HG03139 (cell line): ENCODE results near the gene ENO1.
A peak's percentile ranks its signal among the peaks of the same experiment; 100 is the strongest.
"Not testable (repeated sequence)": the region's sequence is repeated elsewhere in the genome, so short reads cannot be mapped to it uniquely, and the experiment has no call there.

Source experiments
- ATAC-seq: cut with Tn5 transposase; IDR thresholded peaks from one replicate; pipeline ENCODE4 v1.9.1; 2021; ENCODE audit not compliant: unreplicated experiment

Gene ENO1

GRCh38 chr1:8847990-8848389, 30.5 kb downstream of the ENO1 start:
- no peak for ATAC-seq

- ATAC-seq, result no peak
Observed at GRCh38 chr1:8846263-8846662, 32.2 kb downstream of the ENO1 start.

DNA sequence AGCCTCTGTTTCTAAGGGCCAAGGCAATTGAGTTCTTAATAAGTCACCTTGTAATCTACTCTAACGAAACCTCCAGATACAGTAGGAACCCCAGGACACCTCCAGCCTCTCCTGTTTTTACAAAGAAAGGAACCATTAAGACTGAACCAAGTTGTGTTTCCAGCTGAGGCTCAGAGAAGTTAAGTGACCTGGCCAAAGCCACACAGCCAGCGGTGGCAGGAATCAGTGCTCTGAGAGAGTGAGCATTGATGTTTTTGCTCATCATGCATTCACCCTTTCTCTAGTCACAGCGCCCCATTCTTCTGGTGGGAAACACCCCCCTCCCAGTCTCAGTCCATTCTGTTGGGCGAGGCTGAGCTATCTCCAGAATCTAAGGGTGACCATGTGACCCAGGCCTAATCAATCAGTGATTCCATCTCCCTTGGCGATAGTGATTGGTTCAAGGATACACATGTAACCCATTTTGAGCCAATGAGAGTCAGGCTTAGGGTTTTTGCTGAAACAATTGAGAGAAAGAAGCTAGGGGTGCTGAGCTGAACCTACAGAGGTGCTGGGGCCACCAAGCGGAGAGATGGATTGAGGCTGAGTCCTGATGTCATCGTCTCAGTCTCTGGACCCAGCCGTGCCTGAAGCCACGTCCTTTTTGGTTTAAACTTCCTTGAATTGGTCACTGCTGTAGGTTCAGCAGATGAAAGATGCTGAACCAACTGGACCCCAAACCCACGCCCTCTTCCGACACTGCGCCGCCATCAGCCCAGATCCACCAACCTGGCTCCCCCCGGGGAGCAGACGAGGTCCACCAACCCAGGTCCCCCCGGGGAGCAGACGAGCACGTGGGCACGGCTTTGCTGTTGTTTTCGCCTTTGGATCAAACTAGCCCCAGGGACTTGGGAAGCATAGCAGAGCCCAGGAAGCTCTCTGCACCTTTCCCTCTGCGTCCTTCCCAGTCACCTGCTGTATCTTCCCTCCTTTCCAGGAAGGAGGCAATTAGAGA, 33.1 kb downstream of the ENO1 start:
- ATAC-seq, result no peak

DNA sequence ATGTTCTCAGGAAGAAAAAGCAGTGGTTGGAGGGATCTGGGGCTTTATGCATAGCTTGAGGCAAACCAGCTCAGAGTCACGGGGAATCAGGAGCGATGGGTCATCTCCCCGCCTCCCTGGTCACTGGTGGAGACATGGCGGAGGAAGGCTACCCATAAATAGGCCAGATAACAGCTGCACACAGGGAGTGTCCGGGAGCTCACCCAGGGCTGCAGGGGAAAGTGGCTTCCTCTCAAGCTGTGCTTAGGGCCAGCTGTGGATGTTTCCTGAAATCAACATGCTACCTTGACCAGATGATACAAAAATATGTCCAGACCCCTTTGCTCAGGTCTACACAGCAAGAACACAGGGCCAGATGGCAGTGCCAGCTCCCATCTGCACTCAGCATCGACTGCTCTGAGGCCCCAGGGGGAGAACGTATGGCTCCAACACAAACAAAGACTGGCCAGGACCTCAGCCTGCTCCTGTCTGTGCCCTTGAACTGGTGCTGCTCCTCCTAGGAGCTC, 33.9 kb downstream of the ENO1 start:
- no peak for ATAC-seq

DNA sequence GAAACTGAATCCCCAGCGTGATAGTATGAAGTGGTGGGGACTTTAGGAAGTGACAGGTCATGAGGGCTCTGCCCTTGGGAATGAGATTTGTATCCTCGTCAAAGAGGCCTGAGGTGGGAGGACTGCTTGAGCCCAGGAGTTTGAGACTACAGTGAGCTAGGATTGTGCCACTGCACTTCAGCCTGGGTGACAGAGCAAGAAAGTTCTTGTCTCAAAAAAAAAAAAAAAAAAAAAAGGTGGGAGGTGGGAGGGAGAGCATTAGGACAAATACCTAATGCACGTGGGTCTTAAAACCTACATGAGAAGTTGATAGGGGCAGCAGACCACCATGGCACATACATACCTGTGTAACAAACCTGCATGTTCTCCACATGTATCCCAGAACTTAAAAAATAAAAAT, 37.1 kb downstream of the ENO1 start:
- ATAC-seq, result no peak

DNA sequence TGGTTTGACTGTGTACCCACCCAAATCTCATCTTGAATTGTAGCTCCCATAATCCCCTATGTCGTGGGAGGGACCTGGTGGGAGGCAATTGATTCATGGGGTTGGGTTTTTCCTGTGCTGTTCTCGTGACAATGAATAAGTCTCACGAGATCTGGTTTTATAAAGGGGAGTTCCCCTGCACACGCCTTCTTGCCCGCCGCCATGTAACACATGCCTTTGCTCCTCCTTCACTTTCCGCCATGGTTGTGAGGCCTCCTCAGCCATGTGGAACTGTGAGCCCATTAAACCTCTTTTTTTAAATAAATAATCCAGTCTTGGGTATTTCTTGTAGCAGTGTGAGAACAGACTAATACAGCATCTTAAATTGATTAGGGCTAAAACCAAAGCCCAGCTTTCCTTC, 38.5 kb downstream of the ENO1 start:
- ATAC-seq, result no peak

DNA sequence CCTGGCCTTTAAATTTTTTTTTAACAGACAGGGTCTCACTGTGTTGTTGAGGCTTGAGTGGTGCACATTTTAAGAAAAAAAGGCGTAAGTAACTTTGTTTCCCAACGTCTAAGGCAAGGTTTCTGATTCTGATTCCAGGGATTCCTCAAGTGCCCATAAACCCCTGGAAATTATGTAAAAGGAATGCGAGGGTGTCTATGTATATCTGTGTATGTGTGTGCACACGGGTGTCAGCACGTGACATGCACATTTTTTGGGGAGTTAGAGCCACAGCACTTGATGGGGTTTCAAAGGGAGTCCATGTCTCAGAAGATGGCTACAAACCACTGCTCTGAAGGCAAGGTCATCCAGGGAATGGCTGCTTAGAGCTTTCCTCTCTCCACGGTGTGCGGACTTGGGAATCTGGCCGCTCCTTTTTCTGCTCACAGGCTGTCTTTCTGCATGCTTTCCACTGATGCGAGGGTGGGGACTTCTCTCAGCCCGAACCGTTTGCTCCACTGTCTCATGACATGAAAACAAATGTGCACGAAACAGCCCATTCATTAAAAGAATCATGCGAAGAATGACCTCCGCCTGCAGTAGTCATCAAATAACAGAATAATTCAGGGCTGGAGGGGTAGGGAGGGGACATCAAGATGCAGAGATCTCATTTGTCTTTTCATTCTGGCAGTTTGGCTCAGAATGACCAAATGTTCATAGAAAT, 42.4 kb downstream of the ENO1 start:
- no peak for ATAC-seq

DNA sequence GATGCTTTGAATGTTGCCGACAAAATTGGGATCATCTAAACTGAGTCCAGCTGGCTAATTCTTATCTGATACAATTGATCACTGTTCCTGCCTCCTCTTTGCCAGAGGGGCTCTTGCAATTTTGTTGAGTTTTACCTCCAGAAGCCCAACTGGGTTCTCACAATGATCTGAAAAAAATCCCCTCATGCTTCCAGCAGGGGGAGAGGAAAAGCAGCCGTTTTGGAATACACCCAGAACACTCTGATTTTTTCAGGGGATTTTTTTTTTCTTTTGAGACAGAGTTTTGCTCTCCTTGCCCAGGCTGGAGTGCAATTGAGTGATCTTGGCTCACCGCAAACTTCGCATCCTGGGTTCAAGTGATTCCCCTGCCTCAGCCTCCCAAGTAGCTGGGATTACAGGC, 47.1 kb downstream of the ENO1 start:
- ATAC-seq, result no peak

GRCh38 chr1:8830732-8831131, 47.8 kb downstream of the ENO1 start:
- not testable (repeated sequence) for ATAC-seq

GRCh38 chr1:8825985-8826481, 52.5 kb downstream of the ENO1 start:
- ATAC-seq, result no peak

DNA sequence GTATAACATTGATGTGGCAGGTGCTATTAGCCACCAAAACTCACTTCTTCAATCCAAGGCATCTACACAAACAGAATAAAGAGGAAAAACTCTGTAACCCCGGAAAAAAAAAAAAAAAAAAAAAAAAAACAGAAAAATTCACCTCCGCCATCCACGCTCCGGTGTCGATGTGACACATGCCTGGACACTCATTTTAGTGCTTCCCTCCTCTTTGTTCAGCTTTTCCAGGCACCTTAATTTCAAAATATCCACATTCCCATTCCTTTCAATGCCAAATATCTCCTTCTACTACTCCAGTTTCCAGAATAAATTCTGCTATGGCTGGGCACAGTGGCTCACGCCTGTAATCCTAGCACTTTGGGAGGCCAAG, 55.2 kb downstream of the ENO1 start:
- ATAC-seq, result no peak

DNA sequence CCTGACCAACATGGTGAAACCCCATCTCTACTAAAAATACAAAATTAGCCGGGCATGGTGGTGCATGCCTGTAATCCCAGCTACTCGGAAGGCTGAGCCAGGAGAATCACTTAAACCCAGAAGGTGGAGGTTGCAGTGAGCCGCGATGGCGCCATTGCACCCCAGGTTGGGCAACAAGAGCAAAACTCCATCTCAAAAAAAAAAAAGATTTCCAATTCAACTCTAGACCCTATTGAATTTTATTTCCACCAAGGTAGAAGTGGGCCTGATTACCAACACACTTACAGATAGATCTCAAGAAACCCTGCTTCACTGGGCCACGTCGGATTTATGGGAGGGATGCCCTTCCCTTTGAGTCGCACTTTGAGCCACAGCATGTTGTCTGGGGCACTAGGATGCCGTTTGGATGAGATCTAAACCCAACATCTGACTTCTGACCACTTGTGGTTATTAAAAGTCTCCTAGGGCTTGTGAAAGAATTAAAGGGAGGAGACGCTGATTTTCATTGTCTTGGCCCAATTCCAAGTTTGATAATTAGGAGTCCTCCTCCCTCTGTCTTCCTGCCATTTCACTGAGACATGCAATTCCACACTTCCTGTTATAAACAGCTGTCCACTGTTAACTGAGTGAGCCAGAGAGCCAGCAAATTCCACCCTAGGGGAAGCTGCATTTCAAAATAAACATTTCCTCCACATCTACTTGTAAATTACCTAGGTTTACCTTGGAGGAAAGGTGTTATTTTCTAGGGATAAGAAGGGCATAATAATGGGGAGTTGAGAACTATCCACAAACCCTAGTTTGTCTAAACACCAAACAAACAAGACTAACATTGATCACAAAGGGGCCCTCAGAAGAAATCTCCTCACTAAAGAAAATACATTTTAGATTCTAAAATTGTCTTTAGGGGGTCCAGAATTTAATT, 55.9 kb downstream of the ENO1 start:
- ATAC-seq, result no peak

GRCh38 chr1:8821084-8821483, 57.4 kb downstream of the ENO1 start:
- no peak for ATAC-seq

DNA sequence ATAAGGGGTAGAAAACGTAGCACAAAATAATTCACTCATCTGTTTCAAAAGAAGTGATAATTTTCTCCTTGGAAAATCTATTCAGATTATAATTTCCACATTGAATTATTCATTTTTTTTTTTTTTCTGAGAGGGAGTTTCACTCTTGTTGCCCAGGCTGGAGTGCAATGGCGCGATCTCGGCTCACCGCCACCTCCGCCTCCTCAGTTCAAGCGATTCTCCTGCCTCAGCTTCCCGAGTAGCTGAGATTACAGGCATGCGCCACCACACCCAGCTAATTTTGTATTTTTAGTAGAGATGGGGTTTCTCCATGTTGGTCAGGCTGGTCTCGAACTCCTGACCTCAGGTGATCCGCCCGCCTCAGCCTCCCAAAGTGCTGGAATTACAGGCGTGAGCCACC, 59.7 kb downstream of the ENO1 start:
- ATAC-seq, result not testable (repeated sequence)

GRCh38 chr1:8818325-8818775, 60.1 kb downstream of the ENO1 start:
- ATAC-seq, result no peak

- peak; percentile 89 for ATAC-seq
Observed at GRCh38 chr1:8817412-8818324, 60.8 kb downstream of the ENO1 start, which contains the start of gene RERE. TSS of gene RERE (minus strand) at chr1:8817640.

- peak; percentile 19 for ATAC-seq
Observed at GRCh38 chr1:8816831-8817411, 61.6 kb downstream of the ENO1 start.

DNA sequence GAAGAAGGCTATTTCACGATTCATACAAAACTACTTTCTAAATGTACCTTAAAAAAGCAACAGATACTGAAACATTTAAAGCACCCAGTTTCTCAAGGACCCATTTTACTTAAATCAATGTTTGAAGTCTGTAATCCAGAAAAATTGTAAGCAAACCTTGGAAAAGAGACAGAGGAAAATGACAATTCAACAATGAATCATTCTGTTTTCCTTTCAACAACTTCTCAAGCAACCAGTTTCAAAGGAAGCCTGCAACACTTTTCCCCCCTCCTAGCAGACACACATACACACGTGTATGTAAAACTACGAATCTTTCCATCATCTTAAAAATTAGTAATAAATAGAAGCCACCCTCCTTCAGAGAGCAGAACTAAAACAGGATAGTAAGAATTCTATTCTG, 62.2 kb downstream of the ENO1 start:
- ATAC-seq, result no peak

GRCh38 chr1:8815582-8816151, 62.8 kb downstream of the ENO1 start:
- ATAC-seq, result no peak
